Neuronal stem cell (in vitro differentiated cells): ENCODE data around the gene PDLIM7.

Source experiments
- DNase-seq: peaks from one replicate; pipeline ENCODE4 v3.0.0-alpha.2; 2013; ENCODE audit warnings: low spot score
- H2AFZ ChIP-seq: one replicate; pipeline ENCODE4 v1.6.1; 2013; ENCODE audit warnings: mild to moderate bottlenecking, low read length, inconsistent platforms
- H2AK5ac ChIP-seq: 2 replicates; pipeline ENCODE4 v1.6.1; 2013; ENCODE audit warnings: low read depth, mild to moderate bottlenecking, inconsistent platforms, low read length, moderate library complexity, mixed read lengths
- H2BK120ac ChIP-seq: 2 replicates; pipeline ENCODE4 v1.6.1; 2013; ENCODE audit warnings: low read depth, mild to moderate bottlenecking, inconsistent platforms, low read length, moderate library complexity, mixed read lengths
- H2BK12ac ChIP-seq: one replicate; pipeline ENCODE4 v1.6.1; 2013; ENCODE audit warnings: low read length, inconsistent platforms
- H2BK15ac ChIP-seq: 2 replicates; pipeline ENCODE4 v1.6.1; 2013; ENCODE audit warnings: mild to moderate bottlenecking, low read length, inconsistent platforms, mixed read lengths
- H2BK5ac ChIP-seq: one replicate; pipeline ENCODE4 v1.6.1; 2013; ENCODE audit warnings: inconsistent platforms, mild to moderate bottlenecking, low read length, moderate library complexity
- H3K14ac ChIP-seq: one replicate; pipeline ENCODE4 v1.6.1; 2013; ENCODE audit warnings: low read length, inconsistent platforms
- H3K18ac ChIP-seq: 2 replicates; pipeline ENCODE4 v1.6.1; 2013; ENCODE audit warnings: low read length, inconsistent platforms
- H3K23ac ChIP-seq: 2 replicates; pipeline ENCODE4 v1.6.1; 2013; ENCODE audit warnings: low read depth, mild to moderate bottlenecking, mixed read lengths, low read length, inconsistent platforms; ENCODE audit not compliant: poor library complexity
- H3K27ac ChIP-seq: replicated peaks from 3 replicates; pipeline ENCODE4 v1.5.1; 2013; ENCODE audit warnings: low read length, inconsistent platforms
- H3K27me3 ChIP-seq, 3 experiments: 2 replicates each; pipeline ENCODE4 v1.6.1; 2013; ENCODE audit warnings: low read length in 3 of 3, mild to moderate bottlenecking in 2 of 3, inconsistent platforms in 1 of 3, low read depth in 1 of 3, mixed read lengths in 1 of 3, moderate library complexity in 1 of 3; ENCODE audit not compliant: control insufficient read depth in 3 of 3, insufficient read depth in 3 of 3
- H3K36me3 ChIP-seq, 2 donors: replicated peaks in 1 of 2; 2 replicates each; pipeline ENCODE4 v1.6.1; 2013; ENCODE audit warnings: low read length in 2 of 2; ENCODE audit not compliant: control insufficient read depth in 2 of 2, insufficient read depth in 2 of 2
- H3K4ac ChIP-seq: 2 replicates; pipeline ENCODE4 v1.6.1; 2013; ENCODE audit warnings: inconsistent platforms, mild to moderate bottlenecking, low read length, moderate library complexity
- H3K4me1 ChIP-seq, 2 donors: 1 replicate in 1 of 2; 2 replicates in 1 of 2; pipeline ENCODE4 v1.6.1; 2013; ENCODE audit warnings: low read length in 2 of 2, low read depth in 1 of 2; ENCODE audit not compliant: control insufficient read depth in 2 of 2, insufficient read depth in 1 of 2
- H3K4me2 ChIP-seq: one replicate; pipeline ENCODE4 v1.6.1; 2013; ENCODE audit warnings: mild to moderate bottlenecking, low read length, inconsistent platforms; ENCODE audit not compliant: insufficient read depth, poor library complexity, severe bottlenecking
- H3K4me3 ChIP-seq, 2 donors: 2 replicates each; pipeline ENCODE4 v1.5.1; 2013; ENCODE audit warnings: low read length in 2 of 2, mild to moderate bottlenecking in 2 of 2, inconsistent platforms in 1 of 2, moderate library complexity in 1 of 2
- H3K79me1 ChIP-seq: one replicate; pipeline ENCODE4 v1.6.1; 2013; ENCODE audit warnings: low read depth, mild to moderate bottlenecking, inconsistent platforms, low read length, moderate library complexity
- H3K9ac ChIP-seq: one replicate; pipeline ENCODE4 v1.6.1; 2013; ENCODE audit warnings: mild to moderate bottlenecking, low read depth, low read length, inconsistent platforms; ENCODE audit not compliant: poor library complexity
- H3K9me3 ChIP-seq, 2 donors: replicated peaks in 1 of 2; 2 replicates each; pipeline versions ENCODE3 to v1.6.1; 2013; ENCODE audit warnings: low read length in 2 of 2, mild to moderate bottlenecking in 2 of 2, inconsistent platforms in 1 of 2, low read depth in 1 of 2, mixed read lengths in 1 of 2, moderate library complexity in 1 of 2; ENCODE audit not compliant: control insufficient read depth in 2 of 2, insufficient read depth in 1 of 2
- H4K8ac ChIP-seq: one replicate; pipeline ENCODE4 v1.6.1; 2013; ENCODE audit warnings: low read depth, mild to moderate bottlenecking, inconsistent platforms, low read length, moderate library complexity
- H4K91ac ChIP-seq: one replicate; pipeline ENCODE4 v1.6.1; 2013; ENCODE audit warnings: low read length, low read depth, mild to moderate bottlenecking, inconsistent platforms; ENCODE audit not compliant: poor library complexity
- WGBS, 2 donors: extraction: QIAGEN DNeasy Blood & Tissue Kit; methylation state at CpG; one replicate each; pipeline ENCODE4 v1.1.7; 2013; ENCODE audit warnings: missing lambda C conversion rate in 2 of 2, mixed read lengths in 1 of 2; ENCODE audit not compliant: insufficient read length in 2 of 2, insufficient replicate concordance in 1 of 2; ENCODE audit errors: extremely low coverage in 2 of 2; 5-methylcytosine and 5-hydroxymethylcytosine counted together

The PDLIM7 gene

DNA sequence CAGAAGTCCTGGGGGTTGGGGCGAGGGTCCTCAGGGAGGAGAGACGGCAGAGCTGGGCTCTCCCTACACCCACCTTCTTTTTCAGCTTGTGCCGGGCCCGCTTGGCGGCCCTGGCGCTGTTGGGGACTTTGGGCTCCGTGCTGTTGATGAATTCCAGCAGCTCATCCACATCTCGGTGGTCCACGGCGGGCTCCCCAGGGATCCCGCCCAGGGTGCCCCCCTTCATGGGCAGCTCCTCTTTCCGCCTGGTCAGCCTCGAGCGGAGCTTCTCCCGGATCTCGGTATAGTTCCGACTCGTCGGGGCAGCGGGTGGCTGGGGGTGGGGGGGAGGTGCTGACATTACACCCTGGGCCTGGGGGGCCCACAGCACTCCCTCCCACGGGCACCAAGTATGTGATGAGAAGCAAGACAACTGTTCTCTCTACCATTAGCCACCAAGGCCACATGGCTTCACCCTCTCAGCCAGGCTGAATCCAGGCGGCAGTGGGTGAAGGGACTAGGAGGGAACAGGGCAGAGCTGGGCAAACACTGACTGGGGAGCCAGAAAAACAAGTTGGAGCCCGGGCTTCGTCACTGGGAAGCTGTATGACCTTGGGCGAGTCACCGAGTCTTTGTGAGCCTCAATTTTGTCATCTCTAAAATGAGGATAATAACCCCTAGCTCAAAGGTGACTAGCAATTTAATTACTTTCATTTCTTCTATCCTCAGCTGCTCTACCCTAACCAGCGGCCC, 34.0 kb upstream of the PDLIM7 start:
- no peak overlapping the region for H4K91ac ChIP-seq

DNA sequence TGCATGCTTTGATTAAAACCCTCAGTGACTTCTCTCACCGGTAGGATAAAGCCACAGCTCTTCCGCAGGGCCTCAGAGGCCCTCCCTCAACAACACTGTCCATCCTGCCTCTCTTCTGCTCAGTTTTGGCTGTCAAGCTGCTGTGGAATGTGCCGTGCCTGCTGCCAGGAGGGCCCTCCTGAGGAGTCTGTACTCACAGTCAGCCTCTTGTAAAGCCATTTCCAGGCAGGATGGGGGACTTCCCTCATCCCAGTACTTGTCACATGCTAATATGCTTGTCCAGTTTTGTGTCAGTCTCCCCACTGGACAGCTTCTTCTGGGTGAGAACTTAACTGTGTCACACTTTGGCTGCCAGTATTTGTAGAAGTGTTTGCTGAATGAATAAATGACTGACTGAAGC, 33.2 kb upstream of the PDLIM7 start:
- H3K18ac ChIP-seq = no peak overlapping the region
- peaks cover 2% of the 10 kb centered on the region for H3K79me1 ChIP-seq
- H3K14ac ChIP-seq = no peak overlapping the region
- no peaks in the 10 kb centered on the region for H3K27me3 ChIP-seq
- no peak overlapping the region for H2AFZ ChIP-seq
- no peak overlapping the region for H2BK120ac ChIP-seq
- no peak overlapping the region for H4K8ac ChIP-seq
- no peak overlapping the region for H2BK5ac ChIP-seq
- no peak overlapping the region for H2AK5ac ChIP-seq
- H2BK12ac ChIP-seq = no peak overlapping the region
- H3K4ac ChIP-seq = no peak overlapping the region
- H3K9ac ChIP-seq = no peak overlapping the region
- H3K36me3 ChIP-seq = peaks cover 55 to 94% of the 10 kb centered on the region in 2 donors
- no peak overlapping the region for H2BK15ac ChIP-seq
- H3K4me2 ChIP-seq = no peak overlapping the region
- H3K27ac ChIP-seq = no peak overlapping the region
- no peak overlapping the region for H3K4me3 ChIP-seq
- H3K23ac ChIP-seq = no peak overlapping the region
- no peaks in the 10 kb centered on the region for H3K9me3 ChIP-seq
- H3K4me1 ChIP-seq = no peaks in the 10 kb centered on the region
- no CpG with 5 or more reads among the region's 3 CpGs for WGBS, 2 donors
- no peak overlapping the region for H4K91ac ChIP-seq
- DNase-seq = no peak

More for the DNA sequence above, 34.0 kb upstream of the PDLIM7 start:
- Histone ChIP-seq H3K9me3 (no peaks in the 10 kb centered on the region), H3K27me3 (no peaks in the 10 kb centered on the region), H2BK12ac (no peak overlapping the region), H3K9ac (no peak overlapping the region), H3K36me3 (peaks cover 55 to 94% of the 10 kb centered on the region in 2 donors), H2BK5ac (no peak overlapping the region), H3K23ac (no peak overlapping the region), H3K27ac (no peak overlapping the region), H3K18ac (no peak overlapping the region), H4K8ac (no peak overlapping the region), H3K4me1 (no peaks in the 10 kb centered on the region), H3K4ac (no peak overlapping the region), H3K14ac (no peak overlapping the region), H2BK120ac (no peak overlapping the region), H2AFZ (no peak overlapping the region), H3K4me2 (no peak overlapping the region), H2AK5ac (no peak overlapping the region), H2BK15ac (no peak overlapping the region), H3K4me3 (no peak overlapping the region), H3K79me1 (peaks cover 2% of the 10 kb centered on the region)
- no CpG with 5 or more reads among the region's 27 CpGs for WGBS, 2 donors
- no peak for DNase-seq

DNA sequence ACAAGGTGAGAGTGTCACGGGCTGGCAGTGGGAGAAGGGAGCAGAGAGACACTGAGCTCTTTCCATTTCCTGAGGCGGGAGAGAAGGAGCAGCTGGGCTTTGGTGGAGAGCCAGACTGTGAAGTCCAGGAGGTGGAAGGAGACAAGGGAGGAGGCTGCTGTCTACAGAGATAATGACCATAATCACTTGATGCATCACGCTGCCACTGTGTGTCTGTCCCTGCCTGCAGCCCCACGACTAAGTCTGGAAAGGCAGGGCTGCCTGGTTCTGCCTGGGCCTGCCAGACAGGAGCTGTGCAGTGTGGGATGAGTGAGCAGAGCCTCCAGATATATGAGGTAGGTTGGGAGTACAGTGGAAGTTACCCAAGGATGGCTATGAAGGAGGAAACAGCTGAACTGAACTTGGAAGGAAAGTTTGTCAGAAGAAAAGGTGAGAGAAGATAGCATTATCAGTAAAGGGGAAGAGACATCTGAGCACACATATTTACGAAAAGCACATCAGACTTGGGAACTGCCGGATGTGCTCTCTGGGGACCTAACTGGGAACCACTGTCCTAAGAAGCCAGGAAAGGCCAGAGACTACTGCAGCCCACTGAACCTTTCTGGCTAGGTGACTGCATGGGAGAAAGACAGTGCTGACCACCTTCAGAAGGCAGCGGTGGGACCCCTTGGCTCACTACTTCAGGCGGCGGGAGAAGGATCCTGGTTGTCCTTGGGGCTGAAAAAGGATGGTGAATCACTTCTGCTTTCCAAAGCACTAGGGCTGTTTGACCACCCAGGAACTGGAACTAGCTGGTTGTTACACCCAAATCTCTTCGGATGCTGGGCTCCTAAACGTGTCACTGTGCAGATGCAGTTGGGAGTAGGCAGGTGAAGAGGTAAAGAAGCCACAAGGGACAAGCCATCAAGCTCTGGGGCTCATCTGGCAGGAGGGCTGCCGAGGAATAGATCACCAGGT, 32.1 kb upstream of the PDLIM7 start:
- H2AK5ac ChIP-seq = no peak overlapping the region
- no CpG with 5 or more reads among the region's 12 CpGs for WGBS, 2 donors
- H3K4me1 ChIP-seq = no peaks in the 10 kb centered on the region
- H3K36me3 ChIP-seq = peaks cover 65 to 94% of the 10 kb centered on the region in 2 donors
- H3K79me1 ChIP-seq = peaks cover 2% of the 10 kb centered on the region
- H2BK5ac ChIP-seq = no peak overlapping the region
- H4K91ac ChIP-seq = no peak overlapping the region
- no peak overlapping the region for H2AFZ ChIP-seq
- H3K14ac ChIP-seq = no peak overlapping the region
- no peak overlapping the region for H3K27ac ChIP-seq
- no peak overlapping the region for H3K23ac ChIP-seq
- H2BK120ac ChIP-seq = no peak overlapping the region
- no peak overlapping the region for H3K4me3 ChIP-seq
- no peak overlapping the region for H3K18ac ChIP-seq
- no peak overlapping the region for H4K8ac ChIP-seq
- H3K9ac ChIP-seq = no peak overlapping the region
- H3K9me3 ChIP-seq = no peaks in the 10 kb centered on the region
- DNase-seq = no peak
- H2BK15ac ChIP-seq = no peak overlapping the region
- H3K4ac ChIP-seq = no peak overlapping the region
- H2BK12ac ChIP-seq = no peak overlapping the region
- H3K27me3 ChIP-seq = no peaks in the 10 kb centered on the region
- no peak overlapping the region for H3K4me2 ChIP-seq

DNA sequence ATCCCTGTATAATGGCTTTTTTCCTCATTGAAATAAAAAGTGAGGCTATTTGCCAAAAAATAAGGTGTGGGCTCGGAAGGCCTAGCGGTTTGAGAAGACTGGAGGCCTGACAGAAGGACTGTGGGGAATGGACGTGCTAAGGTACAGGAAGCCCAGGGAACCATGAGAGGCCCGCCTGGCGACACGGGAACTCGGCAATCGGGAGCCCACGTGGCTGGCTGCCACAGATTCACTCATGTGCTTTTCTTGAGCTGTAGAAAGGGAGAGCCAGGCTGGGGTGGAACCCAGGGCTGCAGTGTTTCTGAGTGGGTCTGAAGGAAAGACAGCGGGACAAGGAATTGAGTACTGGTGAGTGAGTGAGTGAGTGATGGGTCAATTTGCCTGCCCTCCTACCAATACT, 31.2 kb upstream of the PDLIM7 start:
- no peak for DNase-seq
- H3K27ac ChIP-seq = no peak overlapping the region
- no peak overlapping the region for H2BK12ac ChIP-seq
- H3K18ac ChIP-seq = no peak overlapping the region
- no peak overlapping the region for H2AK5ac ChIP-seq
- H2BK120ac ChIP-seq = no peak overlapping the region
- H3K27me3 ChIP-seq = no peaks in the 10 kb centered on the region
- peaks cover 70 to 96% of the 10 kb centered on the region in 2 donors for H3K36me3 ChIP-seq
- no peak overlapping the region for H2AFZ ChIP-seq
- H4K8ac ChIP-seq = no peak overlapping the region
- H3K4me2 ChIP-seq = no peak overlapping the region
- H3K9ac ChIP-seq = no peak overlapping the region
- no peak overlapping the region for H2BK15ac ChIP-seq
- H3K4ac ChIP-seq = no peak overlapping the region
- WGBS, 2 donors = no CpG with 5 or more reads among the region's 10 CpGs
- H3K9me3 ChIP-seq = no peaks in the 10 kb centered on the region
- H3K79me1 ChIP-seq = peaks cover 2% of the 10 kb centered on the region
- H3K23ac ChIP-seq = no peak overlapping the region
- H4K91ac ChIP-seq = no peak overlapping the region
- no peak overlapping the region for H3K4me3 ChIP-seq
- H3K14ac ChIP-seq = no peak overlapping the region
- H3K4me1 ChIP-seq = no peaks in the 10 kb centered on the region
- no peak overlapping the region for H2BK5ac ChIP-seq
